Left forelimb (tissue), 1 donor: ENCODE measurements around the gene TTC13.

Source experiments
- DNase-seq: peaks from one replicate; pipeline ENCODE4 v3.0.0-alpha.2; 2018; ENCODE audit warnings: low spot score

Gene TTC13

GRCh38 chr1:230907472-230908205 lies 71.0 kb downstream of the TTC13 start:
- DNase-seq = no peak

- DNase-seq = no peak
These were observed 72.4 kb downstream of the TTC13 start for GRCh38 chr1:230906226-230906625.

- no peak for DNase-seq
These were observed 72.9 kb downstream of the TTC13 start for GRCh38 chr1:230905733-230906132.

GRCh38 chr1:230902349-230902923 lies 76.2 kb downstream of the TTC13 start:
- no peak for DNase-seq

GRCh38 chr1:230901671-230902070 lies 77.0 kb downstream of the TTC13 start:
- no peak for DNase-seq

GRCh38 chr1:230900984-230901383 lies 77.7 kb downstream of the TTC13 start:
- no peak for DNase-seq

GRCh38 chr1:230899841-230900251 lies 78.8 kb downstream of the TTC13 start:
- DNase-seq = no peak

GRCh38 chr1:230898748-230899147 lies 79.9 kb downstream of the TTC13 start:
- DNase-seq = no peak

GRCh38 chr1:230898144-230898543 lies 80.5 kb downstream of the TTC13 start:
- no peak for DNase-seq

GRCh38 chr1:230896779-230897178 lies 81.9 kb downstream of the TTC13 start:
- no peak for DNase-seq

- no peak for DNase-seq
These were observed 83.2 kb downstream of the TTC13 start for GRCh38 chr1:230895452-230895851.

GRCh38 chr1:230894664-230895063 lies 84.0 kb downstream of the TTC13 start:
- DNase-seq = no peak

- DNase-seq = no peak
These were observed 84.6 kb downstream of the TTC13 start for GRCh38 chr1:230894032-230894431.

- DNase-seq = no peak
These were observed 86.6 kb downstream of the TTC13 start for GRCh38 chr1:230892018-230892491.

- DNase-seq = no peak
These were observed 87.2 kb downstream of the TTC13 start for GRCh38 chr1:230891413-230891812.

- DNase-seq = no peak
These were observed 94.0 kb downstream of the TTC13 start for GRCh38 chr1:230884646-230885045.

GRCh38 chr1:230883967-230884366 lies 94.7 kb downstream of the TTC13 start:
- DNase-seq = no peak

GRCh38 chr1:230879778-230880177 lies 98.9 kb downstream of the TTC13 start:
- no peak for DNase-seq

- no peak for DNase-seq
These were observed 100.1 kb downstream of the TTC13 start for GRCh38 chr1:230878591-230878990.

GRCh38 chr1:230877924-230878590 lies 100.6 kb downstream of the TTC13 start:
- no peak for DNase-seq

GRCh38 chr1:230877146-230877923 lies 101.3 kb downstream of the TTC13 start:
- no peak for DNase-seq

- DNase-seq = no peak
These were observed 102.0 kb downstream of the TTC13 start for GRCh38 chr1:230876660-230877059.
